Endodermal cell (in vitro differentiated cells): ENCODE results near the gene FXYD3. TPM values are rescaled to one million over a fixed set of nuclear protein-coding genes. Genes with fewer than 3 reads are reported as not detected.

ENCODE experiments used
- DNase-seq: peaks from one replicate; pipeline ENCODE4 v3.0.0-alpha.2; 2017
- H3K27ac ChIP-seq: 2 replicates; pipeline ENCODE4 v1.5.1; 2013; ENCODE audit warnings: mild to moderate bottlenecking, low read depth, low read length, moderate library complexity
- H3K27me3 ChIP-seq: 2 replicates; pipeline ENCODE4 v1.6.1; 2013; ENCODE audit warnings: mild to moderate bottlenecking, low read length, moderate library complexity; ENCODE audit not compliant: insufficient read depth, control insufficient read depth, poor library complexity, severe bottlenecking
- H3K36me3 ChIP-seq: 2 replicates; pipeline ENCODE4 v1.7.0; 2013; ENCODE audit warnings: mild to moderate bottlenecking, low read length, moderate library complexity; ENCODE audit not compliant: control insufficient read depth, insufficient read depth
- H3K4me1 ChIP-seq: one replicate; pipeline ENCODE4 v1.7.0; 2013; ENCODE audit warnings: low read length; ENCODE audit not compliant: control insufficient read depth, insufficient read depth
- H3K4me3 ChIP-seq: 2 replicates; pipeline ENCODE4 v1.5.1; 2013; ENCODE audit warnings: mild to moderate bottlenecking, low read length, moderate library complexity
- H3K9ac ChIP-seq: 2 replicates; pipeline ENCODE4 v1.6.1; 2013; ENCODE audit warnings: mild to moderate bottlenecking, low read length, moderate library complexity; ENCODE audit not compliant: poor library complexity, severe bottlenecking; ENCODE audit errors: extremely low read depth
- H3K9me3 ChIP-seq: 2 replicates; pipeline ENCODE4 v1.6.1; 2013; ENCODE audit warnings: mild to moderate bottlenecking, low read length, moderate library complexity; ENCODE audit not compliant: control insufficient read depth
- H3K27ac Mint-ChIP-seq: 2 replicates; pipeline ENCODE4 v1.8.0; 2020; ENCODE audit warnings: mixed read lengths
- H3K27me3 Mint-ChIP-seq: 2 replicates; pipeline ENCODE4 v1.8.0; 2021; ENCODE audit warnings: mild to moderate bottlenecking, mixed read lengths; ENCODE audit not compliant: insufficient read depth
- H3K36me3 Mint-ChIP-seq: 2 replicates; pipeline ENCODE4 v1.8.0; 2020; ENCODE audit warnings: low read depth, mixed read lengths
- H3K4me1 Mint-ChIP-seq: 2 replicates; pipeline ENCODE4 v1.8.0; 2020; ENCODE audit warnings: mixed read lengths
- H3K4me3 Mint-ChIP-seq: 2 replicates; pipeline ENCODE4 v1.8.0; 2020; ENCODE audit warnings: mild to moderate bottlenecking, moderate library complexity, mixed read lengths
- H3K9me3 Mint-ChIP-seq: 2 replicates; pipeline ENCODE4 v1.8.0; 2020; ENCODE audit warnings: mild to moderate bottlenecking, mixed read lengths
- WGBS, 2 experiments: methylation state at CpG; one replicate each; pipeline versions ENCODE4 v1.1.5 to v1.1.7; 2013; ENCODE audit warnings: missing lambda C conversion rate in 2 of 2, mixed read lengths in 1 of 2; ENCODE audit not compliant: insufficient coverage in 1 of 2, insufficient read length in 1 of 2; 5-methylcytosine and 5-hydroxymethylcytosine counted together
- total RNA-seq, 2 donors: library from RNA; stranded (reverse); fragmentation: NEBNext Ultra II Directional in 1 of 2; extraction: Animal tissue kit (Norgen Biotek cat#: 25700) in 1 of 2; gene quantifications; 2 replicates in 1 of 2; 3 replicates in 1 of 2; pipeline ENCODE4 v1.2.1, GENCODE V29; 2021
- TF ChIP-seq, protein P1 (sequence below): fragments of 200-600 bp; sonication (generic); conservative IDR thresholded peaks from 2 replicates; pipeline ENCODE4 v1.5.0; 2021; ENCODE audit warnings: antibody characterized with exemption, mild to moderate bottlenecking

FXYD3 gene
- total RNA-seq, 2 donors from 2014 or later, result not detected

DNA sequence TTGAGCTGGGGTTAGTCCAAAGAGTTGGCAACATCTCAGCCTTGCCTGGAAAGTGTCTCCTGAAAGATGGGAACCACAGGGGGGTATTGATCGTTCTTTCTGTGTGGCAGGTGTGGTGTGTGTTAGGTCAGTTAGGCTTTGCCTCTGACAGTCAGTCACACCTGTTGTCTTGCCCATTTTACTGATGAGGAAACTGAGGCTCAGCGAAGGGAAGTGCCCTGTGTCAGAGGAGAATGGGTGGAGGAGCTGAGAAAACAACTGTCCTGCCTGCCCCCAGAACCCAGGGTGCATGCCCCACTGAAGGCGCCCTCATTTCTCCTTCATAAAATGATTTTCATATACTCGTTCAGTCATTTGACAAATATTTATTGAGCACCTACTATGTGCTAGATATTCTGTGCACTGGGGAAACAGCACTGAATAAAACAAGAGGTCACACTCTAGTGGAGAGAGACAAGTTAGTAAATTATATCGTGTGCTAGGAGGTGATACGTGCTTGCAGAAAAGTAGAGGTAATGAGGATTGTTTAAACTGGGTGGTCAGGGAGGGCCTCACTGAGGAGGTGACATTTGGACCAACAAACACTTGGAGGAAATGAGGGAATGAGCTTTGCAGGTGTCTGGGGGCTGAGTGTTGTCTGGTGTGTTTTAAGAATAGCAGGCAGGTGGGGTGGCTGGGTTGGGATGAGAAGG lies 40.5 kb downstream of the FXYD3 start:
- no peaks in the 10 kb centered on the region for H3K4me1 ChIP-seq
- Mint-ChIP-seq H3K4me1 (peaks cover 6% of the 10 kb centered on the region), H3K36me3 (peaks cover 18% of the 10 kb centered on the region), H3K27ac (no peak overlapping the region), H3K27me3 (peaks cover 35% of the 10 kb centered on the region), H3K9me3 (peaks cover 1% of the 10 kb centered on the region), H3K4me3 (peak overlapping the region; percentile 86)
- H3K27ac ChIP-seq, result no peak overlapping the region
- no peak overlapping the region for H3K9ac ChIP-seq
- no peak overlapping the region for H3K4me3 ChIP-seq
- peaks cover 27% of the 10 kb centered on the region for H3K27me3 ChIP-seq
- no peaks in the 10 kb centered on the region for H3K9me3 ChIP-seq
- WGBS, 2 experiments, result 93 to 97% methylated on average over 4 to 6 of the region's 6 CpGs
- TF ChIP-seq, protein P1, sequence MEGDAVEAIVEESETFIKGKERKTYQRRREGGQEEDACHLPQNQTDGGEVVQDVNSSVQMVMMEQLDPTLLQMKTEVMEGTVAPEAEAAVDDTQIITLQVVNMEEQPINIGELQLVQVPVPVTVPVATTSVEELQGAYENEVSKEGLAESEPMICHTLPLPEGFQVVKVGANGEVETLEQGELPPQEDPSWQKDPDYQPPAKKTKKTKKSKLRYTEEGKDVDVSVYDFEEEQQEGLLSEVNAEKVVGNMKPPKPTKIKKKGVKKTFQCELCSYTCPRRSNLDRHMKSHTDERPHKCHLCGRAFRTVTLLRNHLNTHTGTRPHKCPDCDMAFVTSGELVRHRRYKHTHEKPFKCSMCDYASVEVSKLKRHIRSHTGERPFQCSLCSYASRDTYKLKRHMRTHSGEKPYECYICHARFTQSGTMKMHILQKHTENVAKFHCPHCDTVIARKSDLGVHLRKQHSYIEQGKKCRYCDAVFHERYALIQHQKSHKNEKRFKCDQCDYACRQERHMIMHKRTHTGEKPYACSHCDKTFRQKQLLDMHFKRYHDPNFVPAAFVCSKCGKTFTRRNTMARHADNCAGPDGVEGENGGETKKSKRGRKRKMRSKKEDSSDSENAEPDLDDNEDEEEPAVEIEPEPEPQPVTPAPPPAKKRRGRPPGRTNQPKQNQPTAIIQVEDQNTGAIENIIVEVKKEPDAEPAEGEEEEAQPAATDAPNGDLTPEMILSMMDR, result no peak
- DNase-seq, result no peak
- H3K36me3 ChIP-seq, result no peaks in the 10 kb centered on the region

DNA sequence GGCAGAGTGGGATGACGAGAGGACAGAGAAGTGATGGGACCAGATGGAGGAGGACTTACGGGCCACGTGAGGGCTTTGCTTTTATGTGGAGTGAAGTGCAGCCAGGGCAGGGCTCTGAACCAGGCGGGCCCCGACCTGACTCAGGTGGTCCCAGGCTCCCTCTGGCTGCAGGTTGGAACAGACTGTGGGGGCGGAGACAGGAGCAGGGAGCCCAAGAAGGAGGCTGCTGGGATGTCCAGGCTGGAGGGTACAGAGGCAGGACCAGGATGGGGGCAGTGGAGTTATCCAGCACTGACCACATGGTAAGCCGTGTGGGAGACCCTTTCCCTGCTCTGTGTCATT lies 41.0 kb downstream of the FXYD3 start:
- WGBS, 2 experiments, result 94 to 95% methylated on average over 2 to 7 of the region's 7 CpGs
- H3K27ac ChIP-seq, result no peak overlapping the region
- peaks cover 1% of the 10 kb centered on the region for H3K9me3 Mint-ChIP-seq
- H3K27me3 ChIP-seq, result peaks cover 27% of the 10 kb centered on the region
- H3K4me1 ChIP-seq, result no peaks in the 10 kb centered on the region
- H3K9me3 ChIP-seq, result no peaks in the 10 kb centered on the region
- no peak overlapping the region for H3K9ac ChIP-seq
- no peak for DNase-seq
- H3K36me3 ChIP-seq, result no peaks in the 10 kb centered on the region
- no peak overlapping the region for H3K4me3 ChIP-seq
- TF ChIP-seq, protein P1, result no peak
- peaks cover 31% of the 10 kb centered on the region for H3K27me3 Mint-ChIP-seq
- H3K27ac Mint-ChIP-seq, result no peak overlapping the region
- peaks cover 4% of the 10 kb centered on the region for H3K4me1 Mint-ChIP-seq
- no peak overlapping the region for H3K4me3 Mint-ChIP-seq
- H3K36me3 Mint-ChIP-seq, result peaks cover 23% of the 10 kb centered on the region

DNA sequence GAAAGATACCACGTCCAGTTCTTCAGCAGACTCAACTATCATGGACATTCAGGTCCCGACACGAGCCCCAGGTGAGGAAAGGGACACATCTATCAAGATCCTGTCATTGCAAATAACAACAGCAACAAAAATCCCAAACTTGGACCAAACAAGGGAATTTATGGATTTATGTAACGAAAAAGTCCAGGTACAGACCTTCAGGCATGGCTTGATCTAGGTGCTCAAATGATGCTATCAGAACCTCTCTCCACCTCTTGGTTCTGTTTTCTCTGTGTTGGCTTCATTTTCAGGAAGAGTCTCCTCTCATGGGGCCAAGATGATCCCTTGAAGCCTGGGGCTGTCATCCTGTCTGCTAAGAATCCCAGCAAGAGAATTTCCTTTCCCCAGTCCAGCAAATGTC lies 41.8 kb downstream of the FXYD3 start:
- TF ChIP-seq, protein P1, result no peak
- WGBS, 2 experiments, result 93 to 96% methylated on average over 3 to 4 of the region's 4 CpGs
- peaks cover 29% of the 10 kb centered on the region for H3K36me3 Mint-ChIP-seq
- H3K4me1 Mint-ChIP-seq, result peaks cover 4% of the 10 kb centered on the region
- no peak overlapping the region for H3K27ac Mint-ChIP-seq
- Histone ChIP-seq H3K9ac (no peak overlapping the region), H3K9me3 (no peaks in the 10 kb centered on the region), H3K4me1 (no peaks in the 10 kb centered on the region), H3K27me3 (peaks cover 27% of the 10 kb centered on the region), H3K27ac (no peak overlapping the region), H3K36me3 (no peaks in the 10 kb centered on the region), H3K4me3 (no peak overlapping the region)
- peaks cover 2% of the 10 kb centered on the region for H3K9me3 Mint-ChIP-seq
- no peak overlapping the region for H3K4me3 Mint-ChIP-seq
- H3K27me3 Mint-ChIP-seq, result peaks cover 27% of the 10 kb centered on the region
- no peak for DNase-seq
